GM19035 (cell line): ENCODE measurements around the gene ZBTB22.
"Not testable (repeated sequence)": the region's sequence is repeated elsewhere in the genome, so short reads cannot be mapped to it uniquely, and the experiment has no call there.

Experiments used
- ATAC-seq: cut with Tn5 transposase; IDR thresholded peaks from one replicate; pipeline ENCODE4 v1.9.1; 2021; ENCODE audit not compliant: unreplicated experiment

Gene ZBTB22

DNA sequence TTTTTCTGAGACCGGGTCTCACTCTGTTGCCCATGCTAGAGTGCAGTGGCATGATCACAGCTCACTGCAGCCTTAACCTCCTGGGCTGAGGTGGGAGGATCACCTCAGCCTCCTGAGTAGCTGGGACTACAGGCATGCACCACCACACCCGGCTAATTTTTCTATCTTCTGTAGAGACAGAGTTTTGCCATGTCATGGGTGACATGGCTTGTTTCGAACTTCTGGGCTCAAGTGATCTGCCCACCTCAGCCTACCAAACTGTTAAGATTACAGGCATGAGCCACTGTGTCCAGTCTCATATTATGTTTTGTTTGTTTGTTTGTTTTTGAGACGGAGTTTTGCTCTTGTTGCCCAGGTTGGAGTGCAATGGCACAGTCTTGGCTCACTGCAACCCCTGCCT lies 32.3 kb downstream of the ZBTB22 start:
- ATAC-seq = not testable (repeated sequence)

DNA sequence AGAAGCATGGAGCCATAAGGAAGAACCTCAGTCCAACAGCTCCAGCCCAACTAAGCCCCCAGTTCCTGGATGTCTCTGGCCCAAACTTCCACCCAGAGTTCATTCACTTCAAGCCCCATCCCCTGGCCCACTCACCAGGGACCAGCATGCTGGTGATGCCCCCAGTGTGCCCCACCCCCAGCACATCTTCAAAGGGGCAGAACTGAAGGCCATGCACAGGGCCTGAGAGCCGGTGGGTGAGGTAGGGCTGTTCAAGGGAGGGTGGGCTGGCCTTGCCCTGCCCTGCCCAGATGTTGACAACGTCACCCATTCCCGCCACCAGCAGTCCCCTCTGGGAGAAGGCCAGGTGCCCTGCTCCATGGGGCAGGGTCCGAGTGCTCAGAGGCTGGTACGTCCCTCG lies 37.0 kb downstream of the ZBTB22 start:
- ATAC-seq = no peak

DNA sequence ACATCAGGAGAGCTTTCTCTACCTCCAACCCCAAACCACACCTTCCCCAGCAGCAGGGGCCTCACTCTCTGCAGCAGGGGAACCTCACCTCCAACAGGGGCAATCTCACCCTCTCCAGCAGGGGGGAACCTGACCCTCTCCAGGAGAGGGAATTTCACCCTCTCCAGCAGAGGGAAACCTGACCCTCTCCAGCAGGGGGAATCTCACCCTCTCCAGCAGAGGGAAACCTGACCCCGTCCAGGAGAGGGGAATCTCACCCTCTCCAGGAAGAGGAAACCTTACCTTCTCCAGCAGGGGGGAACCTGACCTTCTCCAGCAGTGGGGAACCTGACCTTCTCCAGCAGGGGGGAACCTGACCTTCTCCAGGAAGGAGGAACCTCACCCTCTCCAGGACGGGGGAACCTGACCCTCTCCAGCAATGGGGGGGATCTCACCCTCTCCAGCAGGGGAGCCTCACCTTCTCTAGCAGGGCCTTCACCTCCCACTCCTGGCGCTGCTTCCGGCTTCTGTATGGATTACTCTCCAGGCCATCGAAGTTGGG lies 37.5 kb downstream of the ZBTB22 start:
- no peak for ATAC-seq

DNA sequence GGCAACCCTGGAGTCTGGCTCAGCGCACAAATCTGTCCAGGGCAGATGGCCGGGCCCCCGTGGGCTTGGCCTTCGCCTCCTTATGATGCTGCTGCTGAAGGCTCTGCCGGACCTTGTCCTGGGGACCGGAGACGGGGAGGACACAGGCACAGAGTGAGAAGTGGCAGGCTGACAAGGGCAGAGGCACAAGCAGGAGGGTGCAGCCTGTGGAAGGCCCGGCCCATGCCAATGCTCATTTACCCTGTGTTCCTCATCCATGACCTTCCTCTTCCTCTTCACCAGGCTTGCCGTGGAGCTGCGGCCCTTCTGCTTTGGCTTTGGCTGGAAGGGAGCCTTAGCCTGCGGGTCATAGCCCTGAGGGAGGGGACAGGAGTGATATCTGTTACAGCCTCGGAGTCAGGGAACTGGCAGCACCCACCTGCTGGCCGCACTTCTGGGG lies 38.3 kb downstream of the ZBTB22 start:
- no peak for ATAC-seq

DNA sequence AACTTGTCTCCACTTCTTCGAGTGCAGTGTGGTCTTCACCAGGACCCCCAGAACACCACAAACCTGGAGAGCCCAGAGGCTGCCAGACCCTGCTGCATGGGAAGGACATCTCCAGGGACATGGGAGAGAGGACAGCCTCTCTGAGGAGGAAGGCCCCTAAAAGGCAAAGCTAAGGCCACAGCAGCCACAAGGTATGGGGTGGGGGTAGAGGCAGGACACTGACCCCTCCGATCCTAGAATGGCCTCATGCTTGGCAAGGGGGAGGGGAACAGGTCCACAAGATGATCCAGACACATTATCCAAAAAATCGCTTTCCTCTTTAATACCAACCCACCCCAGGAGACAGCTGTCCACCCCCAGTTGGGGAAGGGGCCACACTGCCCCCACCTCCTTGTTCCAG lies 38.7 kb downstream of the ZBTB22 start:
- ATAC-seq = no peak

DNA sequence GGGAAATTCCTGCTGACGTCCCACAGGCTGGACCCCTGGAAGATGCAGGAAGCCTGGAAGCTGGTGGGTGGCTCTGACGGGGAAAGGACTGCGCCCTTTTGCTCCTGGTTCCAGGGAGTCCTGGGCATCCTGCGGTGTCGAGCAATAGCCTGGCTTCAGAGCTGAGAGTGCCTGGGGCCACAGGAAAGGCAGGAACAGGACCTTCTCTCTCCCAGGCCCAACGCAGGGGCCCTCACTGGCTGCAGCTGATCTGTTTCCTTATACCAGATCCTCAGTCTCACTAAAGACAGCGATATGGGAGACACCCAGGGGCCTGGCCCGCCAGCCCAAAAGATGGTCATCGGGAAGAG lies 39.2 kb downstream of the ZBTB22 start:
- no peak for ATAC-seq

DNA sequence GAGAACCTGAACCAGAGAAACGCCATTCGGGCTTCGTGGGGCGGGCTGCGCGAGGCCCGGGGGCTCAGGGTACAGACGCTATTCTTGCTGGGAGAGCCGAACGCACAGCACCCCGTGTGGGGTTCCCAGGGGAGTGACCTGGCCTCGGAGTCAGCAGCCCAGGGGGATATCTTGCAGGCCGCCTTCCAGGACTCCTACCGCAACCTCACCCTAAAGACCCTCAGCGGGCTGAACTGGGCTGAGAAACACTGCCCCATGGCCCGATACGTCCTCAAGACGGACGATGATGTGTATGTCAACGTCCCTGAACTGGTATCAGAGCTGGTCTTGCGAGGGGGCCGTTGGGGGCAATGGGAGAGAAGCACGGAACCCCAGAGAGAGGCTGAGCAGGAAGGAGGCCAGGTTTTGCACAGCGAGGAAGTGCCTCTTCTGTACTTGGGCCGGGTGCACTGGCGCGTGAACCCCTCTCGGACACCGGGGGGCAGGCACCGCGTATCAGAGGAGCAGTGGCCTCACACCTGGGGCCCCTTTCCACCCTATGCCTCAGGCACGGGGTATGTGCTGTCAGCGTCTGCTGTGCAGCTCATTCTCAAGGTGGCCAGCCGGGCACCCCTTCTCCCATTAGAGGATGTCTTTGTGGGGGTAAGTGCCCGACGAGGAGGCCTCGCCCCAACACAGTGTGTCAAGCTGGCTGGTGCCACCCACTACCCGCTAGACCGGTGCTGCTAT lies 39.7 kb downstream of the ZBTB22 start:
- ATAC-seq = peak; percentile 8

DNA sequence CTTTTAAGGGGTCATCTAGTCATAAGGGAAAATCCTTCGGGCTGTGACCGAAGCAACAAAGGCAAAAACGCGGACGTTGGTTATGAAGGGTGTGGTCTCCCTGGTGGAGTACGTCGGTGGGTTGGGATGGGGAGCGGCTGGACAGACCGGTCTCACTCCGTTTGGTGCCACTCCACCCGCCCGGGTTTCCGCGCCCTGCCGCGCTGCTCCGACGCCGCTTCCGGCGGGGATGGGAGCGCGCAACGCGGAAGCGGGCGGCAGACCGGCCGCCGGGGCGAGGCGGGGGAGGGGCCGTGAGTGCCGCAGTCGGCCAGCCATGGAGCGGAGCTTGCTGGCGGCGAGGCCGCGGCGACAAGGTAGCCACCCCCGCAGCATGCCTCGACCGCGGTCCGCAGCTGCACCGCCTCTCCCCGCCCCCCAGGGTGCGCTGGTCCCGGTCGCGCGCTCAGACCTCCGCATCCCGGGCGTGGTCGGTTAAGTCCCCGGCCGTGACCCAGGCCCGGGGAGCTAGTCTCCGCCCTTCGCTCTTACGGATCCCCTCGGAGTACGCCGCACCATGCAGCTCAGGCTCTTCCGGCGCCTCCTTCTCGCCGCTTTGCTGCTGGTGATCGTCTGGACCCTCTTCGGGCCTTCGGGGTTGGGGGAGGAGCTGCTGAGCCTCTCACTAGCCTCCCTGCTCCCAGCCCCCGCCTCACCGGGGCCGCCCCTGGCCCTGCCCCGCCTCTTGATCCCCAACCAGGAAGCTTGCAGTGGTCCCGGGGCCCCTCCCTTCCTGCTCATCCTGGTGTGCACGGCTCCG lies 40.5 kb downstream of the ZBTB22 start, which contains the start of gene B3GALT4:
Gene B3GALT4 (plus strand): TSS at position 260 of the 799 bp plus-strand sequence. CDS start 297 bp downstream, at position 557.
- ATAC-seq = peak; percentile 52

DNA sequence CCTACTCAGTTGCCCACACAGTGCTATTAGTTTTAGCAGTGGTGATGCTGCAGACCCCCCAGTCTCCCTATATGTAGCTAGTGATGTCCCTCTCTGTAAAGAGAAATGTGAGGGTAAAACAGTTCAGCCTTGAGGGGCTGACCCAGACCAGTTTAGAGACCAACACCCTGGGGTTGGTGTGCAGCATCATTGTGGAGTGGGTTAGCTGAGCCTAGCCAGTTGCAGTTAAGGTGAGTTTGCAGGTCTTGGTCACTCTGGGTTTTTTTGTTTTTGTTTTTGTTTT lies 41.0 kb downstream of the ZBTB22 start:
- ATAC-seq = no peak

DNA sequence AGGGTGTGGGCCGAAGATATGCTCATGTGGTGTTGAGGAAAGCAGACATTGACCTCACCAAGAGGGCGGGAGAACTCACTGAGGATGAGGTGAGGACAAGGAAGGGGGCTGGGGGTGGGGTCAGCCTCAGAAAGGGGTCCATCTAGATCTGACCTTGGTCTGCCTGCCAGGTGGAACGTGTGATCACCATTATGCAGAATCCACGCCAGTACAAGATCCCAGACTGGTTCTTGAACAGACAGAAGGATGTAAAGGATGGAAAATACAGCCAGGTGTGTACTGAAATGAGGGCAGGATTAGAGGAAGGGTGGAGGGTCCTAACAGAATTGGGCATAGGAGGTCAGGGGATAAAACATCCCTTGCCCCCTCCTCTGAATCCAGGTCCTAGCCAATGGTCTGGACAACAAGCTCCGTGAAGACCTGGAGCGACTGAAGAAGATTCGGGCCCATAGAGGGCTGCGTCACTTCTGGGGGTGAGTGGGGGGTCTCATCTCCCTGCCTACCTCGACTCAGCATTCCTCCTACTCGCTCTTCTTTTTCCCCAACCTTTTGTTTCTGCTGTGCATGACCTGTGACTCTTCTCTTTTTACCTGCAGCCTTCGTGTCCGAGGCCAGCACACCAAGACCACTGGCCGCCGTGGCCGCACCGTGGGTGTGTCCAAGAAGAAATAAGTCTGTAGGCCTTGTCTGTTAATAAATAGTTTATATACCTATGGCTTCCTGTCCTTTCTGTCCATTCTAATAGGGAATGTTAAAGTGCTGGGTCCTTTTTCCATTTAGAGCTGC lies 41.6 kb downstream of the ZBTB22 start:
- not testable (repeated sequence) for ATAC-seq

DNA sequence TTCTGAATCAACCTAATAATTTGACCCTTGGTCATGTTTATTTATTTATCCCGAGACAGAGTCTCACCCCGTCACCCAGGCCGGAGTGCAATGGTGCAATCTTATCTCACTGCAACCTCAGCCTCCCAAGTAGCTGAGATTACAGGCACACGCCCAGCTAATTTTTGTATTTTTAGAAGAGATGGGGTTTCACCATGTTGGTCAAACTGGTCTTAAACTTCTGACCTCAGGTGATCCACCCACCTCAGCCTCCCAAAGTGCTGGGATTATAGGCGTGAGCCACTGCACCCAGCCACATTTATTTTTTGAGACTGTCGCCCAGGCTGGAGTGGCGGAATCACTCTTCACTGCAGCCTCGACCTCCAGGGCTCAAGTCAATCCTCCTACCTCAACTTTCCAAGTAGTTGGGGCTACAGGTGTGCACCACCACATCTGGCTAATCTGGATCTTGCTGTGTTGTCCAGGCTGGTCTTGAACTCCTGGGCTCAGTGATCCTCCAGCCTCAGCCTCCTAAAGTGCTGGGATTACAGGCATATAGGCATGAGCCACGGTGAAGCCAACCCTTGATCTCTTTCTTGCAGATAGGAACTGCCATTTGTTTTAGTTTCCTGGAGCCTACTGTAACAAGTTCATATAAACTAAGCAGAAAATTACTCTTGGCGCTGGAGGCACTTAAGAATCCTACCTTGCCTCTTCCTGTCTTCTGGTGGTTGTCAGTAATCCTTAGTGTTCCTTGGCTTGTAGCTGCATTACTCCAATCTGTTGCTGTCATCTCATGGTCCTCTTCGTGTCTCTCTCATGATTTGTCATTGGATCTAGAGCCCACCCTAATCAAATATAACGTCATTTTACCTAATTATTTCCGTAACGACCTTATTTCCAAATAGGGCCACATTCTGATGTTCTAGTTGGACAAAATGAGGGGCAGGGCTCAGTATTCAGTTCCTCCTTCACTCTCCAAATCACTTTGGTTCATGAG lies 43.3 kb downstream of the ZBTB22 start:
- ATAC-seq = no peak

DNA sequence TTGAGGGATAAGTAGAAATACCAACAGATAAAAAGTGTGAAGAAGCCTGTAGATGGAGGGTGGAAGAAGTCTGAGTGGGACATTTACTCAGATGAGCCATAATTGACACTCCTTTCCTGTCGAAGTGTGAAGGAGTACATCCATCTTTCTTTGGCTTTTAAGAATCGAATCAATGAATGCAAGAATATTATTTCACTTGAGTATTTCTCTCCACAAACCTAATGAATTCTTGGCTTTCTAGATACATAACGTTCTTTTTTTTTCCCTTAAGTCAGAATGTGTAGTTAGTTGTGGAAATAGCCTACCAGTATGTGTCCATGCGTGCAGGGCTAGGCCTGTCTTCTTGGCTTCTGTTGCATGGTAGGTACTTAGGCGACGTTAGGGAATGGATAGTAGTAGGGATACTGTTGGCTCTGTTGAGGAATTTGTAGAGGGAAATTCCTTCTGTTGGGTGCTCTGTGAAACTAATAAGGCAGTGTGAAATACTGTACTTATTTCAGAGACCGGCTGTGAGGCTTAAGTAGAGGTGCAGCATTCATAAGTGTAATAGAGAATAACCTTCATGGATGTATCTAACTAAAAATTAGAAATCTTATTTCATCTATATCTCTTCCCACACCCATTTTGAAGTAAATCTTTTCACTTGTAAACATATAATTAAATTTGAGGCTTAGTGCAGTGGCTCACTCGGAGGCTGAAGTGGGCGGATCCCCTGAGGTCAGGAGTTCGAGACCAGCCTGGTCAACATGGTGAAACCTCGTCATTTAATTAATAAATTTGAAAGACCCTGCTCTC lies 44.2 kb downstream of the ZBTB22 start:
- ATAC-seq = no peak

DNA sequence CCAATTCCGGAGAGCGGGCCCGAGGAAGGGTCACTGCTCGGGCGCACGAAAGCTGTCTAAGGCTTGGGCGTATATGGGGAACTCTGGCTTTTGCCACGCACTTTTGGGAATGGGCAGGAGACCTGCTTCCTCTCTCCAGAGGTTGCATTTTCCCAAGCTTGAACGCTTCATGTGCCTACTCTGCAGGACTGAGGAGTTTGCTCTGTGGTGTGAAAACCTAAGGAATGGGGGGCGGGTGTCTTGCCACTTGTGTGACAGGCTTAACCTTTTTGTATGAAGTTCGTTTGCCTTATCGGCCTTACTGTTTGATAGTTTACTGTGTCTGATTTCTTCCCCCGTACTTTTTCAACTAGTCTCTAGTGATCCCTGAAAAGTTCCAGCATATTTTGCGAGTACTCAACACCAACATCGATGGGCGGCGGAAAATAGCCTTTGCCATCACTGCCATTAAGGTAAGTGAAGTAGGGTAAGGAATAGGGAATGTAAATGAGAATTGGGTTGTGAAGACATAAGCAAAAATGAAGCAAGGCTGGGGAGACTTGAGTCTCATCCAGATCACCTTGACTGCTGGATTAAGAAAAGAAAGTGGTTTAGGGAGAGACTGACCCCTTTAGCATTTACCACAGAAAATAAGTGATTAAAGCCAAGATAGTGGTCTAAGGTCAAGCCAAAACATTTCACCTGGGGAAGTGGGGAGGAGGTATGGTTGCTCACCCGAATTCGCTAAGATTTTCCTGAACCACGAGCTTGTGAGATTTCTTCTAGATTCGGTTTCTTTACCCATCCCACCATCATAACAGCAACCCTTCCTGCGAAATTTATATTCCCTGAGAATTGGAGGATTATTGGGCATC lies 45.0 kb downstream of the ZBTB22 start:
- peak; percentile 18 for ATAC-seq

DNA sequence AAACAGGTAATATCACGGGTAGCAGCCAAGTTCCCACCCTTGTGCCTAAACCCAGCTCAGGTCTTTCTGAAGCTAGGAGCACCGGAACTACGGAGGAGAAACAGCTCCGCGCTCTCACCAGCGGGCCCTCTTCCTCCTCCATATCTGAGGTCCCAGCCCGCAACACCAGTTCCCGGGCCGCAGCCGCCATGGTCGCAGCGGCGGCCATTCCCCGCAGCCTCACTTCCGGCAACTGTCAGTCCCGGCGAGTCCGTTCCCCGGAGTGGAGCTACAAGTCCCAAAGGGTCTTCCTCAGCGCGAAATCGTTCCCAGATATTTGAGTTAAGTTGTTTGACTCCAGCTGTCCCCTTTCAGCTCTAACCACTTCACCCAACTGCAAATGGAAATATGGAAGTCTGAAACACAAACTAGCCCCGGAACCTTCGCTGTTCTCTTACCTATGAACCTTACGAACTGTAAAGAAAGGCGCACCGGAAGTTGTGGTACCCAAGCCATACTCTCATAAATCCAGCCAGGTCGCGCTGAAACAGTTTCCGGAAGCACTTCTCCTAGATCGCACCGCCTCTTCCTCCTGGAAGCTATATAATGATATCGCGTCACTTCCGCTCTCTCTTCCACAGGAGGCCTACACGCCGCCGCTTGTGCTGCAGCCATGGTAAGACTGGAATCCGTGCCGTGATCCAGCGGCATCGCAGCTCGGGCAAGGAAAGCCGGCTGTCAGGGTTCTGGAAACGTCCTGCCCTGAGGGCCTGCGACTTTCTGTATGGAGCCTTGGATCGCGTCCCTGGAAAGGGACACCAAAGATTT lies 45.9 kb downstream of the ZBTB22 start, which contains the start of the genes RPS18 and VPS52:
Gene RPS18 (plus strand): TSS at position 608 of the 807 bp plus-strand sequence. CDS start 45 bp downstream, at position 653.
Gene VPS52 (minus strand): TSS at position 409 of the 807 bp plus-strand sequence. CDS start 201 bp downstream, at position 208.
- peak; percentile 86 for ATAC-seq

DNA sequence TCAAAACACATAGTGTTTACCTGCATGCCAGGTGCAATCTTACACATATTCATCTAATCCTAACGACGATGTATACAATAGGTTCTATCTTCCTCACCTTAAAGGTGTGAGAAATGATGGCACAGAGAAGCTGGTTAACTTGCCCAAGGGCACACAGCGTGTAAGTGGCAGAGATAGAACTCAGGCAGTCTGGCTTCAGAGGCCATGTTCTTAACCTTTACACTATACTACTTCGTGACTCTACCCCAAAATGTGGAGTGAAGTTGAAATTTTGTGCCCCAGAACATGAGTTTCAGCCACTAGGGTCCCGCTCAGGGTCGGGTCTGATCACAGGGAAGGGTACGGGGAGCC lies 46.5 kb downstream of the ZBTB22 start:
- ATAC-seq = no peak
